Measurements from ENCODE around the gene PLA2G4F. TPM values are rescaled to one million over a fixed set of nuclear protein-coding genes. Genes with fewer than 3 reads are reported as not detected.

PLA2G4F gene
- total RNA-seq, 1 donor from 2014 or later = not detected

- intact Hi-C loops (cut with micrococcal nuclease) = no loop called here
- no peak overlapping the region for H3K4me3 Mint-ChIP-seq (ENCODE audit: low read depth)
- peaks cover 39% of the 10 kb centered on the region for H3K27me3 Mint-ChIP-seq (ENCODE audit: low read depth)
- H3K4me1 Mint-ChIP-seq (ENCODE audit: low read depth) = peaks cover 22% of the 10 kb centered on the region
- no peak overlapping the region for H3K27ac Mint-ChIP-seq
- H3K36me3 Mint-ChIP-seq (ENCODE audit: low read depth) = no peaks in the 10 kb centered on the region
- DNase-seq (ENCODE audit: low spot score) = no peak
- no peaks in the 10 kb centered on the region for H3K9me3 Mint-ChIP-seq
Measured at GRCh38 chr15:42111924-42112323, 44.5 kb downstream of the PLA2G4F start.

GRCh38 chr15:42110367-42110766 is 46.1 kb downstream of the PLA2G4F start:
- H3K27me3 Mint-ChIP-seq (ENCODE audit: low read depth) = peaks cover 33% of the 10 kb centered on the region
- no peak overlapping the region for H3K4me3 Mint-ChIP-seq (ENCODE audit: low read depth)
- H3K36me3 Mint-ChIP-seq (ENCODE audit: low read depth) = no peaks in the 10 kb centered on the region
- no peaks in the 10 kb centered on the region for H3K9me3 Mint-ChIP-seq
- no peak overlapping the region for H3K27ac Mint-ChIP-seq
- intact Hi-C loops (cut with micrococcal nuclease) = no loop called here
- H3K4me1 Mint-ChIP-seq (ENCODE audit: low read depth) = peaks cover 22% of the 10 kb centered on the region
- no peak for DNase-seq (ENCODE audit: low spot score)

- DNase-seq (ENCODE audit: low spot score) = no peak
- Mint-ChIP-seq H3K36me3 (ENCODE audit: low read depth) (no peaks in the 10 kb centered on the region), H3K27ac (no peak overlapping the region), H3K27me3 (ENCODE audit: low read depth) (peaks cover 29% of the 10 kb centered on the region), H3K9me3 (no peaks in the 10 kb centered on the region), H3K4me1 (ENCODE audit: low read depth) (peaks cover 22% of the 10 kb centered on the region), H3K4me3 (ENCODE audit: low read depth) (no peak overlapping the region)
- intact Hi-C loops (cut with micrococcal nuclease) = no loop called here
Measured at GRCh38 chr15:42108806-42109205, 47.6 kb downstream of the PLA2G4F start.

GRCh38 chr15:42108189-42108588 is 48.2 kb downstream of the PLA2G4F start:
- intact Hi-C loops (cut with micrococcal nuclease) = no loop called here
- H3K9me3 Mint-ChIP-seq = no peaks in the 10 kb centered on the region
- peaks cover 24% of the 10 kb centered on the region for H3K27me3 Mint-ChIP-seq (ENCODE audit: low read depth)
- no peaks in the 10 kb centered on the region for H3K36me3 Mint-ChIP-seq (ENCODE audit: low read depth)
- no peak overlapping the region for H3K27ac Mint-ChIP-seq
- no peak for DNase-seq (ENCODE audit: low spot score)
- no peak overlapping the region for H3K4me3 Mint-ChIP-seq (ENCODE audit: low read depth)
- peaks cover 18% of the 10 kb centered on the region for H3K4me1 Mint-ChIP-seq (ENCODE audit: low read depth)

- H3K9me3 Mint-ChIP-seq = no peaks in the 10 kb centered on the region
- no peaks in the 10 kb centered on the region for H3K36me3 Mint-ChIP-seq (ENCODE audit: low read depth)
- intact Hi-C loops (cut with micrococcal nuclease) = no loop called here
- no peak for DNase-seq (ENCODE audit: low spot score)
- peaks cover 22% of the 10 kb centered on the region for H3K27me3 Mint-ChIP-seq (ENCODE audit: low read depth)
- no peak overlapping the region for H3K4me3 Mint-ChIP-seq (ENCODE audit: low read depth)
- H3K4me1 Mint-ChIP-seq (ENCODE audit: low read depth) = peaks cover 16% of the 10 kb centered on the region
- peak overlapping the region; percentile 32 for H3K27ac Mint-ChIP-seq
Measured at GRCh38 chr15:42107473-42107872, 49.0 kb downstream of the PLA2G4F start.

GRCh38 chr15:42106288-42106687 is 50.1 kb downstream of the PLA2G4F start:
- H3K27ac Mint-ChIP-seq = no peak overlapping the region
- DNase-seq (ENCODE audit: low spot score) = no peak
- no peaks in the 10 kb centered on the region for H3K9me3 Mint-ChIP-seq
- H3K4me1 Mint-ChIP-seq (ENCODE audit: low read depth) = peaks cover 13% of the 10 kb centered on the region
- H3K4me3 Mint-ChIP-seq (ENCODE audit: low read depth) = no peak overlapping the region
- H3K27me3 Mint-ChIP-seq (ENCODE audit: low read depth) = peaks cover 21% of the 10 kb centered on the region
- intact Hi-C loops (cut with micrococcal nuclease) = no loop called here
- H3K36me3 Mint-ChIP-seq (ENCODE audit: low read depth) = no peaks in the 10 kb centered on the region

GRCh38 chr15:42104095-42104891 is 52.1 kb downstream of the PLA2G4F start:
- Mint-ChIP-seq H3K36me3 (ENCODE audit: low read depth) (no peaks in the 10 kb centered on the region), H3K27ac (no peak overlapping the region), H3K4me3 (ENCODE audit: low read depth) (no peak overlapping the region), H3K9me3 (no peaks in the 10 kb centered on the region), H3K4me1 (ENCODE audit: low read depth) (peaks cover 8% of the 10 kb centered on the region), H3K27me3 (ENCODE audit: low read depth) (peaks cover 15% of the 10 kb centered on the region)
- DNase-seq (ENCODE audit: low spot score) = no peak
- intact Hi-C loops (cut with micrococcal nuclease) = no loop called here

GRCh38 chr15:42102646-42103235 is 53.7 kb downstream of the PLA2G4F start:
- intact Hi-C loops (cut with micrococcal nuclease) = no loop called here
- H3K27me3 Mint-ChIP-seq (ENCODE audit: low read depth) = peaks cover 9% of the 10 kb centered on the region
- peaks cover 6% of the 10 kb centered on the region for H3K4me1 Mint-ChIP-seq (ENCODE audit: low read depth)
- H3K4me3 Mint-ChIP-seq (ENCODE audit: low read depth) = no peak overlapping the region
- H3K9me3 Mint-ChIP-seq = no peaks in the 10 kb centered on the region
- H3K27ac Mint-ChIP-seq = no peak overlapping the region
- no peak for DNase-seq (ENCODE audit: low spot score)
- H3K36me3 Mint-ChIP-seq (ENCODE audit: low read depth) = no peaks in the 10 kb centered on the region

- H3K4me3 Mint-ChIP-seq (ENCODE audit: low read depth) = no peak overlapping the region
- H3K27ac Mint-ChIP-seq = no peak overlapping the region
- intact Hi-C loops (cut with micrococcal nuclease) = no loop called here
- H3K36me3 Mint-ChIP-seq (ENCODE audit: low read depth) = no peaks in the 10 kb centered on the region
- H3K4me1 Mint-ChIP-seq (ENCODE audit: low read depth) = no peaks in the 10 kb centered on the region
- H3K27me3 Mint-ChIP-seq (ENCODE audit: low read depth) = peaks cover 8% of the 10 kb centered on the region
- no peak for DNase-seq (ENCODE audit: low spot score)
- no peaks in the 10 kb centered on the region for H3K9me3 Mint-ChIP-seq
Measured at GRCh38 chr15:42101861-42102260, 54.6 kb downstream of the PLA2G4F start.

- intact Hi-C loops (cut with micrococcal nuclease) = no loop called here
- Mint-ChIP-seq H3K4me3 (ENCODE audit: low read depth) (no peak overlapping the region), H3K4me1 (ENCODE audit: low read depth) (no peaks in the 10 kb centered on the region), H3K9me3 (no peaks in the 10 kb centered on the region), H3K27me3 (ENCODE audit: low read depth) (peaks cover 8% of the 10 kb centered on the region), H3K36me3 (ENCODE audit: low read depth) (no peaks in the 10 kb centered on the region), H3K27ac (no peak overlapping the region)
- no peak for DNase-seq (ENCODE audit: low spot score)
Measured at GRCh38 chr15:42100021-42100800, 56.2 kb downstream of the PLA2G4F start.

GRCh38 chr15:42097018-42097417 is 59.4 kb downstream of the PLA2G4F start:
- H3K27me3 Mint-ChIP-seq (ENCODE audit: low read depth) = peaks cover 8% of the 10 kb centered on the region
- intact Hi-C loops (cut with micrococcal nuclease) = no loop called here
- H3K4me1 Mint-ChIP-seq (ENCODE audit: low read depth) = no peaks in the 10 kb centered on the region
- no peaks in the 10 kb centered on the region for H3K9me3 Mint-ChIP-seq
- no peaks in the 10 kb centered on the region for H3K36me3 Mint-ChIP-seq (ENCODE audit: low read depth)
- no peak overlapping the region for H3K27ac Mint-ChIP-seq
- no peak for DNase-seq (ENCODE audit: low spot score)
- H3K4me3 Mint-ChIP-seq (ENCODE audit: low read depth) = no peak overlapping the region

GRCh38 chr15:42094512-42094963 is 61.9 kb downstream of the PLA2G4F start, which contains the start of gene PLA2G4D:
PLA2G4D (minus strand) TSS chr15:42094562; CDS start chr15:42094459, 103 bp downstream.
- no peak for DNase-seq (ENCODE audit: low spot score)
- no peaks in the 10 kb centered on the region for H3K4me1 Mint-ChIP-seq (ENCODE audit: low read depth)
- H3K4me3 Mint-ChIP-seq (ENCODE audit: low read depth) = no peak within 1 kb of the TSS
- peaks cover 8% of the 10 kb centered on the region for H3K27me3 Mint-ChIP-seq (ENCODE audit: low read depth)
- H3K9me3 Mint-ChIP-seq = no peaks in the 10 kb centered on the region
- H3K36me3 Mint-ChIP-seq (ENCODE audit: low read depth) = no peaks in the 10 kb centered on the region
- intact Hi-C loops (cut with micrococcal nuclease) = no loop called here
- H3K27ac Mint-ChIP-seq = no peak within 1 kb of the TSS

- no peak for DNase-seq (ENCODE audit: low spot score)
- H3K36me3 Mint-ChIP-seq (ENCODE audit: low read depth) = no peaks in the 10 kb centered on the region
- peaks cover 8% of the 10 kb centered on the region for H3K27me3 Mint-ChIP-seq (ENCODE audit: low read depth)
- no peaks in the 10 kb centered on the region for H3K9me3 Mint-ChIP-seq
- no peak overlapping the region for H3K4me3 Mint-ChIP-seq (ENCODE audit: low read depth)
- intact Hi-C loops (cut with micrococcal nuclease) = no loop called here
- no peaks in the 10 kb centered on the region for H3K4me1 Mint-ChIP-seq (ENCODE audit: low read depth)
- H3K27ac Mint-ChIP-seq = no peak overlapping the region
Measured at GRCh38 chr15:42093966-42094365, 62.5 kb downstream of the PLA2G4F start.

Data from activated T-helper 2 cell treated with anti-CD3 and anti-CD28 coated beads, Interferon-gamma antibody, Interleukin-2, Interleukin-4, amounts not matched to agents 10 μg/mL and 5 μg/mL and 100 μg/mL, durations not matched to agents 14 hours and 24 hours and 36 hours (primary cell).